HUES6 (cell line): ENCODE results near the gene ASCC3.

Source experiments
- H3K27ac ChIP-seq: 2 replicates; pipeline ENCODE4 v1.7.0; 2013; ENCODE audit warnings: low read depth, mild to moderate bottlenecking, low read length, inconsistent platforms
- H3K27me3 ChIP-seq: 2 replicates; pipeline ENCODE4 v1.6.1; 2013; ENCODE audit warnings: low read length; ENCODE audit not compliant: control insufficient read depth, insufficient read depth
- H3K36me3 ChIP-seq: 2 replicates; pipeline ENCODE4 v1.6.1; 2013; ENCODE audit warnings: low read length; ENCODE audit not compliant: control insufficient read depth, insufficient read depth
- H3K4me1 ChIP-seq: 2 replicates; pipeline ENCODE4 v1.6.1; 2013; ENCODE audit warnings: low read length; ENCODE audit not compliant: control insufficient read depth, insufficient read depth
- H3K4me3 ChIP-seq: 2 replicates; pipeline ENCODE4 v1.5.1; 2013; ENCODE audit warnings: low read depth, low read length
- H3K9ac ChIP-seq: one replicate; pipeline ENCODE4 v1.6.1; 2013; ENCODE audit warnings: mild to moderate bottlenecking, low read length
- H3K9me3 ChIP-seq: 2 replicates; pipeline ENCODE4 v1.6.1; 2013; ENCODE audit warnings: low read depth, low read length; ENCODE audit not compliant: control insufficient read depth, insufficient read depth

Gene ASCC3

GRCh38 chr6:100517633-100518032 lies 363.5 kb downstream of the ASCC3 start:
- H3K9ac ChIP-seq, result no peak overlapping the region
- H3K27ac ChIP-seq, result no peak overlapping the region
- no peaks in the 10 kb centered on the region for H3K4me1 ChIP-seq
- no peaks in the 10 kb centered on the region for H3K27me3 ChIP-seq
- peaks cover 11% of the 10 kb centered on the region for H3K36me3 ChIP-seq
- H3K9me3 ChIP-seq, result no peaks in the 10 kb centered on the region
- H3K4me3 ChIP-seq, result no peak overlapping the region

GRCh38 chr6:100517106-100517505 lies 364.0 kb downstream of the ASCC3 start:
- H3K4me3 ChIP-seq, result no peak overlapping the region
- no peak overlapping the region for H3K27ac ChIP-seq
- H3K27me3 ChIP-seq, result no peaks in the 10 kb centered on the region
- H3K9ac ChIP-seq, result no peak overlapping the region
- H3K4me1 ChIP-seq, result no peaks in the 10 kb centered on the region
- H3K36me3 ChIP-seq, result peaks cover 17% of the 10 kb centered on the region
- H3K9me3 ChIP-seq, result no peaks in the 10 kb centered on the region

- peaks cover 36% of the 10 kb centered on the region for H3K36me3 ChIP-seq
These were observed 366.5 kb downstream of the ASCC3 start for GRCh38 chr6:100514660-100515059.

GRCh38 chr6:100512203-100512862 lies 368.8 kb downstream of the ASCC3 start:
- no peaks in the 10 kb centered on the region for H3K4me1 ChIP-seq
- H3K9ac ChIP-seq, result no peak overlapping the region
- H3K4me3 ChIP-seq, result no peak overlapping the region
- H3K27ac ChIP-seq, result no peak overlapping the region
- H3K27me3 ChIP-seq, result no peaks in the 10 kb centered on the region
- H3K9me3 ChIP-seq, result no peaks in the 10 kb centered on the region
- H3K36me3 ChIP-seq, result peaks cover 43% of the 10 kb centered on the region

More at GRCh38 chr6:100514660-100515059, 366.5 kb downstream of the ASCC3 start:
- Histone ChIP-seq H3K27me3 (no peaks in the 10 kb centered on the region), H3K27ac (no peak overlapping the region), H3K4me3 (no peak overlapping the region), H3K9ac (no peak overlapping the region), H3K9me3 (no peaks in the 10 kb centered on the region), H3K4me1 (no peaks in the 10 kb centered on the region)

- Histone ChIP-seq H3K9ac (no peak overlapping the region), H3K9me3 (no peaks in the 10 kb centered on the region), H3K4me1 (peaks cover 3% of the 10 kb centered on the region; the same call in 1 of the 2 replicates), H3K36me3 (peaks cover 36% of the 10 kb centered on the region), H3K4me3 (no peak overlapping the region), H3K27ac (no peak overlapping the region), H3K27me3 (no peaks in the 10 kb centered on the region)
These were observed 372.0 kb downstream of the ASCC3 start for GRCh38 chr6:100509101-100509500.

GRCh38 chr6:100506651-100507050 lies 374.5 kb downstream of the ASCC3 start:
- Histone ChIP-seq H3K27me3 (no peaks in the 10 kb centered on the region), H3K9me3 (no peaks in the 10 kb centered on the region), H3K36me3 (peaks cover 22% of the 10 kb centered on the region), H3K27ac (no peak overlapping the region), H3K9ac (no peak overlapping the region), H3K4me1 (peaks cover 3% of the 10 kb centered on the region; the same call in 1 of the 2 replicates), H3K4me3 (no peak overlapping the region)

GRCh38 chr6:100504786-100505737 lies 376.1 kb downstream of the ASCC3 start:
- peaks cover 3% of the 10 kb centered on the region; the same call in 1 of the 2 replicates for H3K4me1 ChIP-seq
- no peak overlapping the region; the same call in 1 of the 2 replicates for H3K27ac ChIP-seq
- peaks cover 11% of the 10 kb centered on the region for H3K36me3 ChIP-seq
- no peaks in the 10 kb centered on the region for H3K9me3 ChIP-seq
- H3K27me3 ChIP-seq, result no peaks in the 10 kb centered on the region
- no peak overlapping the region for H3K9ac ChIP-seq
- H3K4me3 ChIP-seq, result no peak overlapping the region

GRCh38 chr6:100503043-100503705 lies 378.0 kb downstream of the ASCC3 start:
- Histone ChIP-seq H3K4me3 (no peak overlapping the region), H3K27ac (no peak overlapping the region)

GRCh38 chr6:100493206-100493888 lies 387.8 kb downstream of the ASCC3 start:
- H3K27ac ChIP-seq, result no peak overlapping the region
- no peak overlapping the region for H3K9ac ChIP-seq
- no peak overlapping the region for H3K4me3 ChIP-seq
- H3K9me3 ChIP-seq, result peaks cover 5% of the 10 kb centered on the region
- H3K36me3 ChIP-seq, result no peaks in the 10 kb centered on the region
- H3K4me1 ChIP-seq, result peaks cover 17% of the 10 kb centered on the region
- no peaks in the 10 kb centered on the region for H3K27me3 ChIP-seq

More at GRCh38 chr6:100503043-100503705, 378.0 kb downstream of the ASCC3 start:
- H3K36me3 ChIP-seq, result no peaks in the 10 kb centered on the region
- no peaks in the 10 kb centered on the region for H3K27me3 ChIP-seq
- peaks cover 3% of the 10 kb centered on the region; the same call in 1 of the 2 replicates for H3K4me1 ChIP-seq
- H3K9ac ChIP-seq, result no peak overlapping the region
- no peaks in the 10 kb centered on the region for H3K9me3 ChIP-seq

GRCh38 chr6:100491952-100492670 lies 389.0 kb downstream of the ASCC3 start:
- H3K9me3 ChIP-seq, result peaks cover 5% of the 10 kb centered on the region
- no peak overlapping the region for H3K4me3 ChIP-seq
- no peak overlapping the region for H3K9ac ChIP-seq
- no peaks in the 10 kb centered on the region for H3K36me3 ChIP-seq
- H3K27me3 ChIP-seq, result no peaks in the 10 kb centered on the region
- H3K27ac ChIP-seq, result no peak overlapping the region
- peaks cover 17% of the 10 kb centered on the region for H3K4me1 ChIP-seq
